GM18511 (cell line): ENCODE data around the gene PIP4K2A.
A peak's percentile ranks its signal among the peaks of the same experiment; 100 is the strongest.

Experiments
- ATAC-seq: cut with Tn5 transposase; IDR thresholded peaks from one replicate; pipeline ENCODE4 v1.9.1; 2021; ENCODE audit warnings: mild to moderate bottlenecking, moderate library complexity; ENCODE audit not compliant: unreplicated experiment

Gene PIP4K2A

GRCh38 chr10:22669163-22669711 lies 45.1 kb downstream of the PIP4K2A start:
- ATAC-seq = no peak

- no peak for ATAC-seq
Measured at GRCh38 chr10:22667093-22667480, 47.3 kb downstream of the PIP4K2A start.

DNA sequence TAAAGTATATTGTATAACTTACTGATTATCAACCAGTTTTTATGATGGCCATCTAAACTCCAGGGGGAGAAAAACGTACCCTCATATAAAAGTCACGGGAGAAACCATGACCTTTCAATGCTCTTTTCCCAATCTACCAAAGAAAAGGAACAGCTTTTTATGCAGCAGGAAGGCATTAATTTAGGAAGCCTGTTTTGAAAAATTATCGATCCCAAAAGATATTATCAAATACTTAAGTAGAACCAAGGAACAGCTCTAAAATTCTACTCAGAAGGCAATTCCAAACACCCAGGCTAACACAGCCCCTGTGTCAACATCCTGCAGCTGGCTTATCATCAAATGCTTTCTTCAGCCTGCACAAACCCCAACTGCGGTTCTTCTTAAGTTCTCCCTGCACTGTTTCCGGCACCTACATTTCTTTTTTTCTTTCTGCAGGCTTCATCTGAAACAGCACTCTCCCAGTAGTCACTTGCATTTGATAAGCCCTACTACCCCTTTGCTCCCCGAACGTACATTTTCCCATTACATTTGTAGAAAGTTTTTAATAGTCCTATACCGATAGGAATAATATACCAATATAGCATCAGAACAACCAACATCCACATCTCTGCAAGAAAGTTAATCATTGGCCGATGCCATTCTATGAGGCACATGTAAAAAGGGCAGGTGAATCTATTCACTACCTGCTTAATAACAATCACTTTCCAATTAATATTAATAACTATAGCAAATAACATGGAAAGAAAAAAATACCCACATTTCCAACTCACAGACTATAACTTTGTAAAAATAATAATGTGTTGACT lies 47.9 kb downstream of the PIP4K2A start:
- peak; percentile 83 for ATAC-seq

DNA sequence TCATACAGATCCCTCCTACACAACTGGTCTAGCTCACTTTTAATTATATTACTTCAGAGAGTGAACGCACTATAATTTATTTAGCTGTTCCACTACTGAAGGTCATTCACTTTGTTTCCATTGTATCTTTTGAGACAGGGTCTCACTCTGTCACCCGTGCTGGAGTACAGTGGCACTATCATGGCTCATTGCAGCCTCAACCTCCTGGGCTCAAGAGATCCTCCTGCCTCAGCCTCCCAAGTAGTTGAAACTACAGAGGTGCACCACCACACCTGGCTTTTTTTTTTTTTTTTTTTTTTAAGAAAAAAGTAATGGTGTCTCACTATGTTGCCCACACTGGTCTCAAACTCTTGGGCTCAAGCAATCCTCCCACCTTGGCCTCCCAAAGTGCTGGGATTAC lies 49.0 kb downstream of the PIP4K2A start:
- ATAC-seq = no peak

GRCh38 chr10:22662733-22663330 lies 51.5 kb downstream of the PIP4K2A start:
- no peak for ATAC-seq

DNA sequence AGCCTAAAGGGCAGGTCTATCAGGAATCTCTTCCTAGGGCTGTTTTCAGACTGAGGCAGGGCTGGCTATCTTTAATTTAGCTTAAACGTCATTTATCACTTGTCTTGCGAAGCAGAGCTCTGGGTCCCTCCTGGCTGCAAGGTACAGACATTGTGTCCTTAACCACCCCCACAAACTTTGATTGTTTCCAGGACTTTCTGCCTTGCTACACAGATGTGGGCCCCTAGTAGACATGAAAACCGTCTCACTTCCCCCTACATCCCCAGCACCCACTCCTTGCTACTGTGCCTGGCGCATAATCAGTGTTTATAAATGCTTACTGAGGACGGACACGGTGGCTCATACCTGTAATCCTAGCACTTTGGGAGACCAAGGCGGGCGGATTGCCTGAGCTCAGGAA lies 54.5 kb downstream of the PIP4K2A start:
- ATAC-seq = no peak

- no peak for ATAC-seq
Measured at GRCh38 chr10:22658745-22659410, 55.5 kb downstream of the PIP4K2A start.

DNA sequence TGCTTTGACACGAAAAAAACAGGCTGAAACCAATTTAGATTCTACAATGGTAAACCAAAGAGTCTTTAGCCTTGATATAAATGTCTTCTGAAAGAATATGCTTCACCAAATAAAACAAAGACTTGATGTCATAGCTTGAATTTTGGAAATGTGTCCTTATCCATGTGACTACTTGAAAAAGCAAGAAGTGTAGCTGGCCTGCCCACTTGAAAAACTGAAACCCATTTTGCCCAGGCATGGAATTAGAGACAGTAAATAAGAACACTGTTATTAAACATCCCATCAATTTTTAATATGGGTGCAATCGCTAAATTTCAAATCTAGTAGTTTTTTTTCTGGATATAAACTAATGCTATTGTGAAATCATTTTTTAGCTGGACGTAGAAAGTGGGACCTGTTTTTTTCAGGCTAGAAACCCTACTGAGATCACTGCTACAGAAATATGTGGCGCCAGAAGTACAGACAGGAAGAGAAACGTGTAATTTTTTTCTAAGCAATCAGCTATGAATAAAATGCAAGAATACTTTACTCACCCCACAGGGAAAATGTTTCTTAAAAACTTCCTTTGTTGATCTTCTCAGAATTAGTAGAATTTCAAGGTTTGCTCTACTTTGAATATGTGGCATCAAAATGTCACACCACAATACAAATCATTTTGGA lies 56.7 kb downstream of the PIP4K2A start:
- no peak for ATAC-seq

DNA sequence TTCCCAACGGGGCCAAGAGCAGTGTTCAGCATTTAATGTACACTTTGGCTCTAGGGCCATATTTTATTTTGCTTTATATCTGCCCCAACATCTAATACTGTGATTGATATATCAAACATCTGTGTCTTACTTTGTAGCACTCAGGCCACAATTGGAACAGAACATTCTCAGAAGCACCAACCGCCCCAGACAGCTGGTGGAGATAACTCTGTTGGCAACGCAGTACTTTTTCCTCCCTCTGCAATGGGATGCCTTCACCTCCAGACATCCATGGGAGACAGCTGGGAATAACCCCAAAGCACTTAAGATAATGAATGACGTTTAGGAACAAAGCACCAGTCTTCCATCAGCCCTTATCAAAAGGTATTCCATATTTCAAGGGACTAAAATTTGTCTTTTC lies 57.4 kb downstream of the PIP4K2A start:
- ATAC-seq = no peak

DNA sequence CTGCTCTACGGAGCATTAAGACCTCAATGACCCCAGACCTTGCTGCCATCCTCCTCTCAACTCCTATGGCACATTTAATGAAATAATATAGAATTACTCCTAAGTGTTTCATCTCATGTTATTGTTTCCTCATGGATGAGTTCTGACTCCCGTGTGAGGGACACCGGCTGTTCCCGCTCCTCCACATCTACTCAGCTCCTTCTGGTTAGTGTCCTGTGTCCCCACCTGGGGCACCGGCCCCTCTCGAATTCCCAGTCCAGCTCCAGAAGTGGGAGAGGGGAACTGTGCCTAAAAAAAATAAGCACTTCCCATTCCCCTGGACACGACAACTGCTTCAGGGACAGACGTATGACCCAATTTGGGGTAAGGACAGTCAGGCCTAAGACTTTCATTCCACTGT lies 58.3 kb downstream of the PIP4K2A start:
- ATAC-seq = no peak

DNA sequence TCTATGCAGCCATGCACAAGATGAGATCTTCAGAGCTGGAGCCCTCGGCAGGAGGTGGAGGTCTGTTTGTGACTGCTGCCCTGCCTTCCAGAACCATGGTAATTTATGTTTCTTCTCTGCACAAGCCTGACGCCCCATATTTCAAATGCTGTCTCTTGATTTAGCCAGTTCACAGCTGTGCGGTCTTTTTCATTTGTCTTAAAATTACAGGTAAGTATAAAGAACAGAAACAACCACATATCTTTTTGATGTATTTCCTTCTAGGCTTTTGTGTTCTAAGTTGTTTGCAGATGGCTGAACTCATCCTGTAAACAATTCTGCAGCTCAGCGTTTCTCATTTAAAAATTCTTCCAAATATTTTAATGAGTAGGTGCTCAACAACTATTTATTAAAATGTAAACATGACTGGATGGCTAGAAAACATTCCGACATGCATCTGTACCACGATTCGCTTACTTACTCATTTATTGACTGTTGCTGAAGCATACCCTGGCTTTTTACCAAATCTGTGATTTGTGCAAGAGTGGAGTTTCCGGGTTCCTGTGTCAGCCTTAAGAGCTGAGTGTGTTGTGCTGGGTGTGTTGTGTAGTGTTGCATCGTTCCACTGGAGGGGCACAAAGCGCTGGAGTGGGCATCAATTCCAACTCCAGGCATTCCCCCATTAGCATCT lies 58.9 kb downstream of the PIP4K2A start:
- ATAC-seq = no peak

- no peak for ATAC-seq
Measured at GRCh38 chr10:22652988-22653481, 61.3 kb downstream of the PIP4K2A start.

DNA sequence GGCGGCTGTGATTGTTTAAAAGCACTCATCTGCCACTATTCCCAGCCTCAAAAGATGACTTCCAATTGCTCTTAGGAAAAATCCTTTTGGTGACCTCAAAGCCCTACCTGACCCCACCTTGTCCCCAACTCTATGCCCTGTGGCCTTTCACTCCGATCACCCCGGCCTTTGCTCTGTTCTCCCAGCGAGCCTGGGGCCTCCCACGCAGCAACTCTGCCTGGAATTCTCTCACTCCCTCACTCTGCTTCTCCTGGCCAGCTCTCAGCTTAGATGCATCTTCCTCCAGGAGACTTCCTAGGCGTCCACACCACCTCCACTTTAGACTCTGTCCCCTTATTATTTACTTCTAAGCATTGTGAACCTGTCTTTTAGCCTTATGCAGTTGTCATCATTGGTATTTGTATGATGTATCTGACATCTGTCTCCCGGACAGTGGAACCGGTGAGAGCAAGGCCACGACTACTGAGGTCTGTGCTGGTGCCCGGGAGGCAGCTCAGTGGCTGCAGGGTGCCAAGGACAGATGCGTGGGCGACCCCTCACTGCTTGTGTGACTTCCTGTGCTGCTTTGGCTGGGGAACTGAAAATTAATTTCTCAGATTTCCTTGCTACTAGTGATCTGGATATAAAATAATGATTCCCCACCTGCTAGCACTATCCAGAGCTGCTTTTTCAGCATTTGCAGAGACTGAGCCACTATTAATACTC lies 63.0 kb downstream of the PIP4K2A start:
- peak; percentile 62 for ATAC-seq

DNA sequence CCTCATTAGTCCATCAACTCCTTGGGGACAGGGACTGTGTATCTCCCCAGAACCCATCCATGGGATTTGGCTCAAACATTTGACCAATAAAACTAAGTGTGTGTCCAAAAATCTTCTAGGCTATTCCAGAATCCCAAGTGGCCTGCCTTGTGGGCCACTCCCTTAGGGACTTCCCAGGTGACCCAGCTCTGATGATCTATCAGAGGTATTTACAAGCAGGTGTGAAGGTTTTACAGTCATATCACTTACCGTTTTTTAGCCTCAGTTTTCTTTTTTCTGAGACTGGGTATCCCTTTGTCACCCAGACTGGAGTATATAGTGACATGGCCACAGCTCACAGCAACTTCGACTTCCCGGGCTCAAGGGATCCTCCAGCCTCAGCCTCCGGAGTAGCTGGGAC lies 64.4 kb downstream of the PIP4K2A start:
- ATAC-seq = no peak

GRCh38 chr10:22649390-22649841 lies 65.0 kb downstream of the PIP4K2A start:
- ATAC-seq = no peak

GRCh38 chr10:22648547-22648961 lies 65.8 kb downstream of the PIP4K2A start:
- ATAC-seq = peak; percentile 46

DNA sequence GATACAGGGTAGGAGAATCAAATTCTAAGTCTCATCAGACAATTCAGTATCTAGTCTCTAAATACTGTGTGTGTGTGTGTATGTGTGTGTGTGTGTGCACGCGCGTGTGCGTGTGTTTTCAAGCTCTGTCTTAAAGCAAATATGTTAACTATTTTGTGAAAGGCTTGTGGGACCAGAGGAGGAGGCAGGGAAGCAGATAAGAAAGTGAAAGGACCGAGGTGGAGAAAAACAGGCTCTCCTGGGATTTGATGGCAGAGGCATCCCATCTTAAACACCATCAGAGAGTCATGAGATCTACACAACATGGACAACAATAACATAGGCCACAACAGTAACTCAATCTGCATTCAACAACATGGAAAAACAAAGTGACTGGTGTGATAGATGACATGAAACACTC lies 67.1 kb downstream of the PIP4K2A start:
- no peak for ATAC-seq

GRCh38 chr10:22646388-22646853 lies 68.0 kb downstream of the PIP4K2A start:
- ATAC-seq = peak; percentile 73

GRCh38 chr10:22644222-22644621 lies 70.2 kb downstream of the PIP4K2A start:
- no peak for ATAC-seq

GRCh38 chr10:22643775-22644174 lies 70.6 kb downstream of the PIP4K2A start:
- no peak for ATAC-seq
